Fibroblast of lung (primary cell): ENCODE measurements around the gene NXPH1. TPM values are rescaled to one million over a fixed set of nuclear protein-coding genes. Genes with fewer than 3 reads are reported as not detected.

Experiments
- DNase-seq, 2 donors: peaks; one replicate each; pipeline versions ENCODE4 v3.0.0 to v3.0.0-alpha.2; 2010; ENCODE audit warnings: low read depth in 2 of 2
- H2AFZ ChIP-seq: 2 replicates; pipeline ENCODE4 v1.5.1; 2012; ENCODE audit warnings: low read length, control low read depth, inconsistent platforms
- H3K27ac ChIP-seq: 2 replicates; pipeline ENCODE4 v1.5.1; 2011; ENCODE audit warnings: low read length, control low read depth; ENCODE audit not compliant: insufficient read depth
- H3K27me3 ChIP-seq: 2 replicates; pipeline ENCODE4 v1.5.1; 2011; ENCODE audit warnings: mild to moderate bottlenecking, low read length; ENCODE audit not compliant: control insufficient read depth, insufficient read depth
- H3K36me3 ChIP-seq: 2 replicates; pipeline ENCODE4 v1.5.1; 2011; ENCODE audit warnings: low read length; ENCODE audit not compliant: control insufficient read depth, insufficient read depth
- H3K4me1 ChIP-seq: 2 replicates; pipeline ENCODE4 v1.5.1; 2011; ENCODE audit warnings: low read length; ENCODE audit not compliant: control insufficient read depth, insufficient read depth; ENCODE audit errors: extremely low read depth
- H3K4me2 ChIP-seq: 2 replicates; pipeline ENCODE4 v1.5.1; 2011; ENCODE audit warnings: low read length, control low read depth; ENCODE audit not compliant: insufficient read depth; ENCODE audit errors: extremely low read depth
- H3K4me3 ChIP-seq, 4 experiments: fragments of 200-600 bp in 1 of 4; sonication (generic) in 1 of 4; replicated peaks in 1 of 4; 2 replicates each; pipeline ENCODE4 v1.5.1; 2011 to 2016; ENCODE audit warnings: low read length in 4 of 4, low read depth in 3 of 4, mild to moderate bottlenecking in 3 of 4, control low read depth in 2 of 4, inconsistent platforms in 1 of 4, mixed read lengths in 1 of 4; ENCODE audit not compliant: insufficient read depth in 1 of 4; ENCODE audit errors: control extremely low read depth in 1 of 4
- H3K79me2 ChIP-seq: 2 replicates; pipeline ENCODE4 v1.5.1; 2012; ENCODE audit warnings: mild to moderate bottlenecking, low read length, inconsistent platforms; ENCODE audit not compliant: control insufficient read depth, insufficient read depth
- H3K9ac ChIP-seq: 2 replicates; pipeline ENCODE4 v1.5.1; 2011; ENCODE audit warnings: mild to moderate bottlenecking, low read length, control low read depth; ENCODE audit not compliant: insufficient read depth
- H3K9me3 ChIP-seq: 2 replicates; pipeline ENCODE4 v1.5.1; 2012; ENCODE audit warnings: low read depth, low read length; ENCODE audit not compliant: control insufficient read depth, insufficient read depth
- H4K20me1 ChIP-seq: 2 replicates; pipeline ENCODE4 v1.5.1; 2011; ENCODE audit warnings: low read length; ENCODE audit not compliant: control insufficient read depth, insufficient read depth; ENCODE audit errors: extremely low read depth
- EZH2 ChIP-seq: IDR thresholded peaks from 2 replicates; pipeline ENCODE4 v1.5.1; 2012; ENCODE audit warnings: low read length, control low read depth, mild to moderate bottlenecking; ENCODE audit errors: missing control alignments
- polyA plus RNA-seq, 2 donors: library from polyadenylated mRNA; depleted of rRNA in 1 of 2; stranded (reverse) in 1 of 2; unstranded in 1 of 2; fragments of >200 nt; gene quantifications; 2 replicates each; pipeline ENCODE4 v1.2.1, GENCODE V29; 2011 to 2012; ENCODE audit warnings: missing spikeins in 1 of 2
- total RNA-seq: library from RNA; depleted of rRNA; stranded (reverse); fragments of >200 nt; gene quantifications from 2 replicates; pipeline ENCODE4 v1.2.1, GENCODE V29; 2014
- TF ChIP-seq, protein P1 (sequence below), 2 donors: IDR thresholded peaks in 1 of 2; conservative IDR thresholded peaks in 1 of 2; 1 replicate in 1 of 2; 2 replicates in 1 of 2; pipeline ENCODE4 v1.5.1; 2011 to 2012; ENCODE audit warnings: low read length in 2 of 2, control low read depth in 1 of 2, inconsistent platforms in 1 of 2, low read depth in 1 of 2, mild to moderate bottlenecking in 1 of 2

Gene NXPH1
- total and polyA plus RNA-seq, 2 donors (not counting 1 experiment from before 2014, with no cell fraction given): not detected

GRCh38 chr7:8437606-8438005 lies 4.2 kb downstream of the NXPH1 start:
- H3K27me3 ChIP-seq: no peaks in the 10 kb centered on the region

GRCh38 chr7:8440670-8441069 lies 7.3 kb downstream of the NXPH1 start:
- no peak overlapping the region for H2AFZ ChIP-seq
- no peaks in the 10 kb centered on the region for H3K27me3 ChIP-seq

More at GRCh38 chr7:8437606-8438005, 4.2 kb downstream of the NXPH1 start:
- Histone ChIP-seq H3K4me2 (no peak overlapping the region), H3K79me2 (no peaks in the 10 kb centered on the region), H3K36me3 (no peaks in the 10 kb centered on the region), H3K27ac (no peak overlapping the region), H2AFZ (no peak overlapping the region), H3K4me1 (no peaks in the 10 kb centered on the region), H3K4me3 (no peak overlapping the region), H3K9ac (no peak overlapping the region), H4K20me1 (no peaks in the 10 kb centered on the region), H3K9me3 (no peaks in the 10 kb centered on the region)
- DNase-seq: no peak
- TF ChIP-seq, protein P1, sequence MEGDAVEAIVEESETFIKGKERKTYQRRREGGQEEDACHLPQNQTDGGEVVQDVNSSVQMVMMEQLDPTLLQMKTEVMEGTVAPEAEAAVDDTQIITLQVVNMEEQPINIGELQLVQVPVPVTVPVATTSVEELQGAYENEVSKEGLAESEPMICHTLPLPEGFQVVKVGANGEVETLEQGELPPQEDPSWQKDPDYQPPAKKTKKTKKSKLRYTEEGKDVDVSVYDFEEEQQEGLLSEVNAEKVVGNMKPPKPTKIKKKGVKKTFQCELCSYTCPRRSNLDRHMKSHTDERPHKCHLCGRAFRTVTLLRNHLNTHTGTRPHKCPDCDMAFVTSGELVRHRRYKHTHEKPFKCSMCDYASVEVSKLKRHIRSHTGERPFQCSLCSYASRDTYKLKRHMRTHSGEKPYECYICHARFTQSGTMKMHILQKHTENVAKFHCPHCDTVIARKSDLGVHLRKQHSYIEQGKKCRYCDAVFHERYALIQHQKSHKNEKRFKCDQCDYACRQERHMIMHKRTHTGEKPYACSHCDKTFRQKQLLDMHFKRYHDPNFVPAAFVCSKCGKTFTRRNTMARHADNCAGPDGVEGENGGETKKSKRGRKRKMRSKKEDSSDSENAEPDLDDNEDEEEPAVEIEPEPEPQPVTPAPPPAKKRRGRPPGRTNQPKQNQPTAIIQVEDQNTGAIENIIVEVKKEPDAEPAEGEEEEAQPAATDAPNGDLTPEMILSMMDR (conservative IDR thresholded peaks at IDR 0.05 in 1 of 2, IDR thresholded peaks at IDR 0.05 in 1 of 2; ENCODE audit: low read depth in 1 of 2, low read length in 2 of 2): no peak
- no peak for TF ChIP-seq EZH2

DNA sequence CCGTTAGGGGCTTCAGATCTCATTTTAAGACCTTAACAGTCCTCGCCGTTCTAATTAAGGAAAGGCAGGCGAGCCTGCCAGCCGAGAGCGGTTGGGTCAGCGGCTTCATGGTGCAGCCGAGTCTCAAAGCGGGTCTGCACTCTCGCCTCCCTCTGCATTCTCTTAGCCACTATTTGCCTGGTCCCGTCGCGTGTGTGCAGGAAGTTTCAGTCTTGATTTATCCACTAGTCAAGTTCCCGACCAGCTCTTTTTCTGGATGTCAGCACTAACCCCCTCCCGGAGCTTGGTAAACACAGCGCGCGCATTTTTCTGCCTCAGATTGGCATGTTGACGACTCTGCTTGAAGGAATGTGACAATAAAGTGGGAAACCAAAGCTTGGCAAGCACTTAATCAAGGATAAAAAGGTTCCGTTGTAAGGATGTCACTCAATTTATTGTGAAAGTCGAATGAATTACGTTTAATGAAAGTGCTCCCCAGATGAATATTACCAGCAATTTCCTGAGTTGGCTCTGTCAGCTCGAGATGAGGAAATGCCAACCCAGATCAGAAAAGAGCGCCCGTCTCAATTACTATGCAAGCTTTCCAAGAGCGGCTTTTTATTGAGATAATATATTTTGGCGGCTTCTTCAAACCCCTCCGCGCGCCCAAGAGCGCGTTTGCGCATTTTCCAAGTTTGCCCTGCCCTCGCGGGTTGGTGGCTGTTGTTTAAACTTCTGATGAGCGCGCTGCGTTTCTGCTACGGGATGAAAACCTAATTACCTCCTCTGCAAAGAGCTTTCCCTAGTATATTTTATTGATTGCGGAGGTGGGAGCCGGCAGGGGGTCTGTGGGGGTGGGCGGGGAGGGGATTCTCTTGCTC lies 7.9 kb downstream of the NXPH1 start:
- TF ChIP-seq, protein P1 (conservative IDR thresholded peaks at IDR 0.05 in 1 of 2, IDR thresholded peaks at IDR 0.05 in 1 of 2; ENCODE audit: low read depth in 1 of 2, low read length in 2 of 2): no peak
- no peak for TF ChIP-seq EZH2
- Histone ChIP-seq H3K9me3 (no peaks in the 10 kb centered on the region), H4K20me1 (no peaks in the 10 kb centered on the region), H3K9ac (no peak overlapping the region), H3K27ac (no peak overlapping the region), H3K4me1 (no peaks in the 10 kb centered on the region), H3K27me3 (no peaks in the 10 kb centered on the region), H3K4me2 (no peak overlapping the region), H3K4me3 (no peak overlapping the region), H2AFZ (no peak overlapping the region), H3K79me2 (no peaks in the 10 kb centered on the region), H3K36me3 (no peaks in the 10 kb centered on the region)
- no peak for DNase-seq

More at GRCh38 chr7:8440670-8441069, 7.3 kb downstream of the NXPH1 start:
- H3K4me3 ChIP-seq: no peak overlapping the region
- TF ChIP-seq EZH2: no peak
- TF ChIP-seq, protein P1 (conservative IDR thresholded peaks at IDR 0.05 in 1 of 2, IDR thresholded peaks at IDR 0.05 in 1 of 2; ENCODE audit: low read depth in 1 of 2, low read length in 2 of 2): no peak
- no peak overlapping the region for H3K27ac ChIP-seq
- H3K9me3 ChIP-seq: no peaks in the 10 kb centered on the region
- H3K79me2 ChIP-seq: no peaks in the 10 kb centered on the region
- no peak overlapping the region for H3K4me2 ChIP-seq
- H3K4me1 ChIP-seq: no peaks in the 10 kb centered on the region
- no peak for DNase-seq
- H3K36me3 ChIP-seq: no peaks in the 10 kb centered on the region
- H4K20me1 ChIP-seq: no peaks in the 10 kb centered on the region
- no peak overlapping the region for H3K9ac ChIP-seq
